ENCODE results near the gene PIK3CD.
A peak's percentile ranks its signal among the peaks of the same experiment; 100 is the strongest.
"Not testable (repeated sequence)": the region's sequence is repeated elsewhere in the genome, so short reads cannot be mapped to it uniquely, and the experiment has no call there.

Gene PIK3CD

DNA sequence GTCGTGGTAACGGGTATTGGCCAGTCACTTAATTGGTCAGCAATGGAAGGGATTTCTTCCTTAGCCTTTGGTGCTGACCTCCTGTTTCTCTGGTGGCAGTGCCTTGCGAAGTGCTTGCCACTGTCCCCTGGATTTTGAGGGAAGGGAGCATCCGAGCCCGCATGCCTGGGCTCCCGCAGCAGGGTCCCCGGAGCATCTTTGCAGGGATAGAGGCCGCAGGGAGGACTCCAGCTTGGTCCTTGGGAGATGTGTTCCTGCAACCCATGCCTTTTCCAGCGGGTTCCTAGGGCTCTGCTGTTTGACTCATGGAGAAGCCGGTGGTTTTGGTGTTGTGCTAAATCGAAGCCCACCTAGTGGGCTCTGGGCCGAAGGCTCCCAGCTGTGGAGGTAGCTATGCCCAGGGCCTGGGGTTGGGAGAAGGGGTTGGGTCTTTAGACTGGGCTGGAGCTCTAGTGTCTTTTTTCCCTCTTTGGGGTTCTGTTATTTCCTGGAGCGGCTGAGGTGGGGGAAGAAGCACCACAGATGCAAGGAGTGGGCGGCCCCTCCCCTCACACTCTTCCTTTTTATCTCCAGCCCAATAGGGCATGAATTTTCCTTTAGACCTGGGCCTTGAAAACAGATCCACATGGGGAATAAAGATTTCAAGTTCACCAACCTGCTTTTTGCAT is 39.0 kb downstream of the PIK3CD start:
- no peak for DNase-seq

DNA sequence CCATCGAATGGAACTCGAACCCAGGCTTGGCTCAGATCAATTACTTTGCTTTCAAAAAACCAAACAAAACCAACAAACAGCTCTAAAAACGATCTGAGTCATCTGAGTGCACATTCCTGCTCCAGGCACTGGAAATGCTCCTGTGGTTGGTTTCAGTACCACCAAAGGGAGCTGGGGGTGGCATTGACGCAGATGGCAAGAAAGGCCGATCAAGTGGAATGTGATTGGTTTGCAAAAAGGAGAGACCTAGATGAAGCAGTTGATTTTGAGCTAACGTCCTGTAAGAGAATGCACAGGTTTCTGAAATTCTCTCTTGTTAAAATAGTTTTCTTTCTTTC is 39.5 kb downstream of the PIK3CD start:
- no peak for DNase-seq

DNA sequence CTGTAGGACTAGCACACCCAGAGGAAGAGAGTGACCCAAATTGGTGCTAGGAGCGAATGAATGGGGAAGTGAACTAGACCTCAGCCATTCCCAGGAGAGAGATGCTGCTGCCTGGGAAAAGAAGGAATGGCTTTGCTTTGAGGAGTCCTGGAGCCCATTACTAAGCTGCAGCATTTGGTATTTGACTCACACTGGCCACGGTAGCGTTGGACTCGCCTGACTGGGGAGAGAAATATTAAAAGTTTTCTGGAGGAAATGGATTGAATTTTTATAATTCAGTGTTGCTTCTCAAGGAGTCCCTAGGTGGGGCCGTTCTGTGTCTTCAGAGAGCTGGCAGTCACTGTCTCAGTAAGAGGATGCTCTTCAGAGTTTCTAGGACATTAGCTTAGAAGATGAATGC is 40.2 kb downstream of the PIK3CD start:
- no peak for DNase-seq

DNA sequence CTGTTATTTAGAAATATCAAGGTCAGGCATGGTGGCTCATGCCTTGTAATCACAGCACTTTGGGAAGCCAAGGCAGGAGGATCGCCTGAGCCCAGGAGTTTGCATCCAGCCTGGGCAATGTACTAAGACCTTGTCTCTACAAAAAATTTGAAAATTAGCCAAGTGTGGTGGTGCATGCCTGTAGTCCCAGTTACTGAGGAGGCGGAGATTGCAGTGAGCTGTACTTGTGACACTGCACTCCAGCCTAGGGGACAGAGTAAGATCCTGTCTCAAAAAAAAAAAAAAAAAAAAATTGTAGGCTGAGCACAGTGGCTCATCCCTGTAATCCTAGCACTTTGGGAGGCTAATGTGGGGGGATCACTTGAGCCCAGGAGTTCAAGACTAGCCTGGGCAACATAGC is 45.3 kb downstream of the PIK3CD start:
- no peak for DNase-seq

DNA sequence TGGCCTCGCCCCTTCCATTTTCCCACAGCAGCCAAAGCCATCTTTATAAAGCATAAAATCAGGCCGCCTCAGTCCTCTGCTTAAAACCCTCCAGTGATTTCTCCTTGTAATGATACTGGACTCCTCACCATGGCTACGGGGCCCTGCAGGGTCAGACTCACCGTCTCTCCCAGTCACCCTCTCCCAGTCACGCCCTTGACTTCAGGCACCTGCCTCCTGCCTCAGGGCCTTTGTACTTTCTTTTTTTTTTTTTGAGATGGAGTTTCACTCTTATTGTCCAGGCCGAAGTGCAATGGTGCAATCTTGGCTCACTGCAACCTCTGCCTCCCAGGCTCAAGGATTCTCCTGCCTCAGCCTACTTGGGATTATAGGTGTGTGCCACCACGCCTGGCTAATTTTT is 47.8 kb downstream of the PIK3CD start:
- DNase-seq: no peak

DNA sequence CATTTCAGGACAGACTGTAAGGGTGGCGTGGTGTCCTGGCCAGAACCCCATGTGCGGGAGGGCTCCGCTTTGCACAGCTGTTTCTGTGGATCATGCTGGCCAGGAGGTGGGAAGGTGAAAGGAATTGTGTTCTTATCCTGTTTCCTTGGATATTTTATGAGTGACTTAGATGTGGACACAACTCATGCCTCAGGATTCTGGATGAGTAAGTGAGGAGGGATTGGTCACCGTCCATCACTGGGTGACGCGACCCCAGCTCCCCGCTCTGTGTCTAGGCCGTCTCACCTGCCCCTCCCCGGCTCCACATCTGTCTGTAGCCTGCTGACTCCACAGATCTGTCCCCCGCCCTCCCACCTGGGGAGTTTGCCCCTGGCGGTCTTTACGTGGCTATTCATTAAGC is 48.8 kb downstream of the PIK3CD start:
- DNase-seq: no peak

DNA sequence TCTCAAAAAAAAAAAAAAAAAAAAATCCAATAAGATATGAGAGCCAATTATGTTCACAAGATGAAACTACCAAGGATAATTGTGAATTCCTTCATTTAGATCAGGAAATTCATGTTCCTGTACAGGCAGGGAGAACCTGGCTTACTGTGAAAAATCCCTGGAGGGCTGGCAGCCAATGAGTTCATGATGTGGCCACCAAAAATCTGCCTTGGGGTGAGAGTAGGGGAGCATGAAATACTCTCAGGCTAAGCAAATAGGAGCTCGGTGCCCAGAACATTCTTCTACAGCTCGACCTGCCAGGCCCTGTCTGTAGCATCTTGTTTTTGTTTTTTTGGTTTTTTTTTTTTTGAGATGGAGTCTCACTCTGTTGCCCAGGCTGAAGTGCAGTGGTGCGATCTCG is 50.1 kb downstream of the PIK3CD start:
- no peak for DNase-seq

DNA sequence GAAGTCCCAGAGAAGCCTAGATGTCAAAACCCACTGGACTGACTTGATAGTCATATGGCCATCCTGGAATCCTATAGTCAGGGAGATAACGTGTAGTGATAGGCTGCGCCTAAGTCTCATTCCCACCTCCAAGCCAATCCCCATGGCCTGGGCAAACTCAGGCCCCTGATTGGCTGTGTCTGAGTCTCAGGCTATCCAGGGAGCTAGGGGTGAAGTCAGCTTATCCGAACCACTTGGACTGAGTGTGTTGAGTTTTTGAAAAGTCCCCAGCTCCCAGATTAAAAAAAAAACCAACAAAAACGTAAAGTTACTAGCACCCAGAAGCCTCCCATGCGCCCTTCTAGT is 51.6 kb downstream of the PIK3CD start:
- DNase-seq: no peak

DNA sequence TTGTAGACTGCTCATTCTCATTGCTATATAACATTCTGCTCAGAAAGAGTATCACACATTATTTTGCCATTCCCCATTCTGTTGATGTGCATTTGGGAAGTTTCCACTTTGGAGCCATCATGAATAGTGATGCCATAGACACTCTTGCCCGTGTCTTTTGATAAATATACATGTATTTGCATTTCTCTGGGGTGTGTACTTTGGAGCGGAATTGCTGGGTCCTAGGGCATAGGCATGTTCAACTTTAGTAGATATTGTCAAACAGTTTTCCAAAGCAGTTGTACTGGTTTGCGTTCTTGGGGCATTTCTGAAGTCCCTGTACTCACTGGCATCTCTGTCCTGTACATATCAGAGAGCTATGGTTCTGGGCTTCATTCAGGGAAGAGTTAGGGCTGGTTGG is 52.1 kb downstream of the PIK3CD start:
- DNase-seq: no peak

DNA sequence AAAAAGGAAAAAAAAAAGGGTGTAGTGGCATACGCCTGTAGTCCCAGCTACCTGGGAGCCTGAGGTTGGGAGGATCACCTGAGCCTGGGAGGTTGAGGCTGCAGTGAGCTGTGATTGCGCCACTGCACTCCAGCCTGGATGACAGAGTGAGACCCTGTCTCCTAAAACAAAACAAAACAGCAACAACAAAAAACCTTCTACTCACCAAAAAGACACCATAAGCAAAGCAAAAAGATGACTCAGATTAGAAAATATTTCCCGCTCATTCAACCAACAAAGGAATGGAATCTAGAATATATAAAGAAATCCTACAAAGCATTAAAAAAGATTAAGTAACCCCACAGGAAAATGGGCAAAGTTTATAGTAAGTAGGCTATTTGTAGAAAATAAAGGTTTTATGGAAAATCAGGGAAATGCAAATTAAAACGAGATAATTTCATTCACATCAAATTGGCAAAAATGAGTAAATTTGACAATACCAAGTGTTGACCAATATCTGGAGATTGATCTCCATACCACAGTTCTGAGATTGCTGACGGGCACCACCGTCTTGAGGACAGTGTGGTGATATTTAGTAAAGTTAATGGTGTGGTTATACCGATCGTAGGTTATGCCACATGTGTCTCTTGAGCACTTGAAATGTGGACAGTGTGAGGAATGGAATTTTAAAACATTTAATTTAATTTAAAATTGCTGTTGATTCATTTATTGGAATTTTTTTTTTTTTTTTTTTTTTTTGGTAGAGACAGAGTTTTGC is 54.0 kb downstream of the PIK3CD start:
- no peak for DNase-seq

DNA sequence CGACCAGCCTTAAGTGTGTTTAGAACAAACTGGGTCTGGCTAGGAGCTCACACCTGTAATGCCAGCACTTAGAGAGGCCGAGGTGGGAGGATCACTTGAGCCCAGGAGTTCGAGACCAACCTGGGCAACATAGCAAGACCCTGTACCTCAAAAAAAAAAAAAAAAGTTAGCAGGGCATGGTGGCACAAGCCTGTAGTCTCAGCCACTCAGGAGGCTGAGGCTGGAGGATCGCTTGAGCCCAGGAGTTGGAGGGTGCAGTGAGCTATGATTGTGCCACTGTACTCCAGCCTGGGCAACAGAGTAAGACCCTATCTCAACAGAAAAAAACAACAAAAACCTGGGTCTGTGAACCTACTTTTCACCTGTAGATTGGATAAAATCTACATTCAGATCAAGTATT is 54.6 kb downstream of the PIK3CD start:
- no peak for DNase-seq

DNA sequence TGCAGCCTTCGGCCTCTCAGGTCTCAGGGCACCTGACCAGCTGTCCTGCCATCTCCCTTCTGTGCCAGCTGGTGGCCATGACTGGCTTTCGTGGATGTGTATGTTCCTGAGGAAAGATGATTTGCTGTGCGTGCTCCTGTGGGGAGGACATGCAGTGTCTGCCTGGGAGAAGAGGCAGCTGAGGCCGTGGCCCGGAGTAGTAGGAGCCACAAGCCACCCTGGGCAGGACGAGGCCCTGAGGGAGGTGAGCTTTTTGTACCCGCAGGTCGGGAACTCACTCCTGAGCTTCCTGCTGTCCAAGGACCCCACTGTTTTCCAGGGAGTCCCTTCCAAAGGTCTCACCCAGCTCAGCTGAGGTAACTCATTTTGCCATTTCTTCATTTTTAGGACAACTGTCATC is 58.5 kb downstream of the PIK3CD start:
- no peak for DNase-seq

DNA sequence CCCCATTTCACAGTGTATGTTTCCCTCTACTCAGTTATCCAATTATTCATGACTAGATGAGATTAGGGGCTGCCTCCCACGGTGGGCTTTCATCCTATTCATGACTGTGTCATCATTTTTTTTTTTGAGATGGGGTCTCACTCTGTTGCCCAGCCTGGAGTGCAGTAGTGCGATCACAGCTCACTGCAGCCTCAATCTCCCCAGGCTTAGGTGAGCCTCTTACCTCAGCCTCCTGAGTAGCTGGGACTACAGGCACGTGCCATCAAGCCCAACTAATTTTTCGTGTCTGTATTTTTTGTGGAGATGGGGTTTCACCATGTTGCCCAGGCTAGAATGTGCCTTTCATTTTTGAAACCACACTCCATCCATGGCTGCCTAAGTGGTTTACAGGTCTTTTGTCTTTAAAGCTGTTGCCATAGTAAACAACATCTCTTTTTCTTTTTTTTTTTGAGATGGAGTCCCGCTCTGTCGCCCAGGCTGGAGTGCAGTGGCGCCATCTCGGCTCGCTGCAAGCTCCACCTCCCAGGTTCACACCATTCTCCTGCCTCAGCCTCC is 60.0 kb downstream of the PIK3CD start:
- no peak for DNase-seq

DNA sequence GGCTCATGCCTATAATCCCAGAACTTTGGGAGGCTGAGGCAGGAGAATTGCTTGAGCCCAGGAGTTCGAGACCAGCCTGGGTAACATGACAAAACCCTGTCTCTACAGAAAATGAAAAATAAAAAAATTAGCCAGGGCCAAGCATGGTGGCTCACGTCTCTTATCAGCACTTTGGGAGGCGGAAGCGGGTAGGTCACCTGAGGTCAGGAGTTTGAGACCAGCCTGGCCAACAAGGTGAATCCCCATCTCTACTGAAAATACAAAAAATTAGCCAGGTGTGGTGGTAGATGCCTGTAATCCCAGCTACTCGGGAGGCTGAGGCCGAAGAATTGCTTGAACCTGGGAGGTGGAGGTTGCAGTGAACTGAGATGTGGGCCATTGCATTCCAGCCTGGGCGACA is 61.2 kb downstream of the PIK3CD start:
- not testable (repeated sequence) for DNase-seq

DNA sequence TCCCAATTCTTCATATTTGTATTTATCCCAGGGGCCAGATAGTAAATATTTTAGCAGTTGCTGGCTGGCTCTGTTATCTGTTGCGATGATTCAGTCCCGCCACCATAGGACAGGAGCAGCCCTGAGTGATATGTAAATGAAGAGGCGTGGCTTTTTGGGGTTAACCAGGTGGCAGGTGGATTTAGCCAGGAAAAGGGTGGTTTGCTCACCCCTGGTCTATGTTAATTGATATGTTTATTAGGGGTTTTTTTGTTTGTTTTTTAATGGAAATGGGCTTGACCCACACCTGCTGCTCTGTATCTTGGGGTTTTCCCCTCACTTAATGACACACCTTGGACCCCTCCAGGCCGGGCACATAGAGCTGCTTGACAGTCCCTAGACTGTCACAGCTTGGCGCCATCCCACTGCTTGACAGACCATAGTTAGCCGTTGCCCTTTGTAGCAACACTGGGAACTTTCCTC is 62.8 kb downstream of the PIK3CD start:
- peak; percentile 43 for DNase-seq

DNA sequence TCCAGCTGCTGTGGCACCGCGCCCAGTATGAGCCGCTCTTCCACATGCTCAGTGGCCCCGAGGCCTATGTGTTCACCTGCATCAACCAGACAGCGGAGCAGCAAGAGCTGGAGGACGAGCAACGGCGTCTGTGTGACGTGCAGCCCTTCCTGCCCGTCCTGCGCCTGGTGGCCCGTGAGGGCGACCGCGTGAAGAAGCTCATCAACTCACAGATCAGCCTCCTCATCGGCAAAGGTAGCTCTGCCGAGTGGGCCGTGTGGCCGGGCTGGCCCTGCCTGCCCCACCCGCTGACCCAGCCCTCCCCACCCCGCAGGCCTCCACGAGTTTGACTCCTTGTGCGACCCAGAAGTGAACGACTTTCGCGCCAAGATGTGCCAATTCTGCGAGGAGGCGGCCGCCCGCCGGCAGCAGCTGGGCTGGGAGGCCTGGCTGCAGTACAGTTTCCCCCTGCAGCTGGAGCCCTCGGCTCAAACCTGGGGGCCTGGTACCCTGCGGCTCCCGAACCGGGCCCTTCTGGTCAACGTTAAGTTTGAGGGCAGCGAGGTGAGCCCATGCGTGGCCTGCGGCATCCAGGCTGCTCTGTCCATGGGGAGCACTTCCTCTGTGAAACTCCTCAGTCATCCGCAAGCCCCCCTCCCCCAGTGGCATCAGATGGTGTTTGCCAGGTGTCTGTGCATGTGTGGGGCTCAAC is 64.2 kb downstream of the PIK3CD start:
- DNase-seq: no peak

DNA sequence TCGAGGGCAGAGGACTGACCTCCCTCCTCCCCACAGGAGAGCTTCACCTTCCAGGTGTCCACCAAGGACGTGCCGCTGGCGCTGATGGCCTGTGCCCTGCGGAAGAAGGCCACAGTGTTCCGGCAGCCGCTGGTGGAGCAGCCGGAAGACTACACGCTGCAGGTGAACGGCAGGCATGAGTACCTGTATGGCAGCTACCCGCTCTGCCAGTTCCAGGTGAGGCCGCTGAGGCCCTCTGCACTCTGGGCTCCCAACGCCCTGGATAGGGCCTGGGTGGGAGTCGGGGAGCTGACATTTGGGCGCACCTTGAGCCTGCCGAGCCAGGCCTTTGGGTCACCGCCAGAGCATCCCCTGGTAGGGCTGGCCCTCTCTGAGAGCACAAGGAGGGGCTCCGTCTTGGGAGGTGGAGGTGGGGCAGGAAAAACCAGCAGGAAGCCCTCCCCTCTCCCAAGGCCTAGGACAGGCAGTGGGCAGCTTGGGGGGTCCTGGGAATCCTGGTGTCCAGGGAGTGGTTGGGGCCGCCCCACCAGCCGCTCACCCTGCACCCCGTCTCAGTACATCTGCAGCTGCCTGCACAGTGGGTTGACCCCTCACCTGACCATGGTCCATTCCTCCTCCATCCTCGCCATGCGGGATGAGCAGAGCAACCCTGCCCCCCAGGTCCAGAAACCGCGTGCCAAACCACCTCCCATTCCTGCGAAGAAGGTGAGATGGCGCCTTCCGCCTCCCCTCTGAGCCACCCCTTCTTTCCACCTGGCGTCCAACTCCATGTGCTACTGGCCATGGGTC is 65.1 kb downstream of the PIK3CD start:
- DNase-seq: no peak

DNA sequence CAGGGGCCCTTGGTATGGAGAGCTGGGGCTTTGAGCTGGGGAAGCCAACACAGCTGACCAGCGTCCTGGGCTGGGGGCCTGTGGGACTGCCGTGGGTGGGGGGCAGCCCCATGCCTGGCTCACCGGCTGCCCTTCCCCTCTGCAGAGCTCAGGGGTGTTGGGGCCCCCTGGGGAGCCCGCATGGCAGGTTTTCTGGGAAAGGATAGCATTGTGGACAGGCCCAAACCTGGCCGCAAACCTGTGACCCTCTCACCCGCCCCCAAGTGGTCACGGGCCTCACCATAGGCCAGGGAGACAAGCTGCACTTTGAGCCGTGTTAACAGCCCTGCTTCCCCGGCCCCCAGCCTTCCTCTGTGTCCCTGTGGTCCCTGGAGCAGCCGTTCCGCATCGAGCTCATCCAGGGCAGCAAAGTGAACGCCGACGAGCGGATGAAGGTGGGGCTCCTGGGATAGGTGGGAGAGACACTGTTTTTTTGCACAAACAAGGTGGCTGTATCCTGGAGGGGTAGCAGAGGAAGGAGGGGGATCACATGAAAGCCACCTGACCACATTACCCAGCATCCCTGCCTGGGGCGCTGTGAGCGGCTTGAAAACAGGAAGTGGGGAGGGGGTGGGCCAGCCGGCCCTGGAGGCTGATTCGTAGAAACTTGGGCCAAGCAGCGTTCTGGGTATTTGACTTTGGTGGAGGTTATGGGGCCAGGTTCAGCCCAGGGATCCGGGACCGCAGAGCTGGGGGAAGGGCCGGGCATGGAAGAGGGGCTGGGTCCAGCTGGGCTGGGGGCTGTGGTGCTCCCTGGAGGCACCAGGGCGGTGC is 65.9 kb downstream of the PIK3CD start:
- DNase-seq: peak; percentile 61

DNA sequence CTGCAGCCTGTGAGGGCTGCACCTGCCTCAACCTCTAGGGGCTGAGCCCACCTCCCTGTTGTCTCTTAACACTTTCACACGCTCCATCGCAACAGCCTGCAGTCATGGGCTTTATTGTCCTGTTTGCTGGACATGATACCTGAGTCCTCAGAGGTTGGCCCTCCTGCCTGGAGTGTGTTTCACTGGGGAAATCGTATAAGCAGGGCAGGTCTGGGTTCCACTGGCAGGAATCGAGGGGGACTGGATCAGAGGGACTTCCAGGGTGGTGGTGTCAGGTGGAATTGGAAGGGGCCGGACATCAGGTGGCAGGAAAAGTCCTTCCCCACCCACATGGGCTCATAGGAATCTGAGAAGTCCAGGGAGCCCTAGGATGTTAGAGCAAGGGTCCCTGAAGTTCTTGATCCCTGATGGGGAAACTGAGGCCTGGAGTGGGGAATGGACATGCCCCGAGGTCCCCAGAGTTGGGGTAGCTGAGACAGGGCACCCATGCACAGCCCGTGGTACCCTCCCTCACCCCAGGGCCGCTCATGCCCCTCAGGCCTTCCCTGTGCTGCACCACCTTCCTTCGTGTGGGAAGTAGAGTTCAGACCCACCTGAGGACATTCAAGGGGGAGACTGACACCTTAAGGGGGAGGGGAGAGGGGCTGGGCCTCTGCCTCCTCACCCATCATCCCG is 66.6 kb downstream of the PIK3CD start:
- DNase-seq: no peak

DNA sequence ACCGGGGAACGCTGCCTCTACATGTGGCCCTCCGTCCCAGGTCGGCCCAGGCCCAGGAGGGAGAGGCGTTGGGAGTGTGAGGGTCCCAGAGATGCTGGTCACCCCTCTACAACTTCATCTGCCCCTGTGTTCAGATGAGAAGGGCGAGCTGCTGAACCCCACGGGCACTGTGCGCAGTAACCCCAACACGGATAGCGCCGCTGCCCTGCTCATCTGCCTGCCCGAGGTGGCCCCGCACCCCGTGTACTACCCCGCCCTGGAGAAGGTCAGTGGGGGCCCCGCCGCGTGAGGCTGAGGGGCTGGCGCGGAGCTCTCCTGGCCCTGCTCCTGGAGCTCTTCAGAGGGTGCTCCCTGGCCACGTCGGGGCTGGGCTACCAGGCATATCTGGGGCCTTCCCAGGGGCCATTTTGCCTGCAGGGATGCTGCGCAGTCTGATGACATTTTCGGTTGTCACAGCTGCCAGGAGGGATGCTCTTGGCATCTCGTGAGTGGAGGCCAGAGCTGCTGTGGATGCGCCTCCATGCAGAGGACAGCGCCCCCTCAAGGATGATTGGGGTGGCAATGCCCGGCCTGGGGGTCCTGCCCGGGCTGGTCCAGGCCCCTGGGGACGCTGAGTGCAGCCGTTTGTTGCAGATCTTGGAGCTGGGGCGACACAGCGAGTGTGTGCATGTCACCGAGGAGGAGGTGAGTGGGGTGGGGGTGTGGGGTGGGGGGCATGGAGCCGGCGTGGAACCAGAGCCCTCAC is 68.6 kb downstream of the PIK3CD start:
- no peak for DNase-seq

Measured in activated T-cell treated with anti-CD3 and anti-CD28 coated beads for 4 hours (primary cell).